Hematopoietic multipotent progenitor cell treated with erythropoietin and hydrocortisone succinate and interleukin-3 and kit ligand, for 17 days (in vitro differentiated cells): ENCODE measurements around the gene ADAMTS3.

Experiments
- DNase-seq: peaks from one replicate; pipeline ENCODE4 v3.0.0-alpha.2; 2015; ENCODE audit warnings: low spot score

Gene ADAMTS3

DNA sequence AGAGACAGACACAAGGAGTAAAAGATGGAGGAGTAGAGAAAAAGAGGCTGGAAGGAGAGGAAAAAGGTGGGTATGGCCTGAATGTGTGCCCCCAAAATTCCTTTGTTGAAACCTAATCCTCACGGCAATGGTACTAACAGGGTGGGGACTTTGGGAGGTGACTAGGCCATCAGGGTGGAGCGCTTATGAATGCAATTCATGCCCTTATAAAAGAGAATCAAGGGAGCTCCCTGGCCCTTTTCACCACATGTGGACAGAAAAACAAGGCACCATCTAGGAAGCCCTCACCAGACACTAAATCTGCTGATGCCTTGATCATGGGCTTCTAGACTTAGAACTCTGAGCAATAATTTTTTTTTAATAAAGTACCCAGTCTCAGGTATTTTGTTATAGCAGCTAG is 282.1 kb downstream of the ADAMTS3 start:
- DNase-seq: no peak

DNA sequence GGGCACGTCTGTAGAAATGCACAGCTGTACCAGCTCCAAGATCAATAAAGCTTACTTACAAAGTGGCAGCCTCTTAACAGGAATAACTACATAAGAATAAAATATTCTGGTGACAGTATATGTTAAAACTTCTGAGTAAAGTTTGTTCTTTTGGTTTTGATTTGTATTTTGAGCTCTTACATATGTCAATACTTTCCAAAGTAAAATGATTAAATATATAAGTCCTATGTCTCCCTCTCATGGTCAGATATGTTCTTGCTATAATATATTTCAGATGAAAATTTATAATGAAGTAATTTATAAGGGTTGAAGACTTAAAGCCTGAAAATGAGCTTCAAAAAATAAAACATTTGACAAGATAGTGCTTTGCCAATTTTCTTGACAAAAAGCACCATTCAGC is 282.8 kb downstream of the ADAMTS3 start:
- DNase-seq: no peak

DNA sequence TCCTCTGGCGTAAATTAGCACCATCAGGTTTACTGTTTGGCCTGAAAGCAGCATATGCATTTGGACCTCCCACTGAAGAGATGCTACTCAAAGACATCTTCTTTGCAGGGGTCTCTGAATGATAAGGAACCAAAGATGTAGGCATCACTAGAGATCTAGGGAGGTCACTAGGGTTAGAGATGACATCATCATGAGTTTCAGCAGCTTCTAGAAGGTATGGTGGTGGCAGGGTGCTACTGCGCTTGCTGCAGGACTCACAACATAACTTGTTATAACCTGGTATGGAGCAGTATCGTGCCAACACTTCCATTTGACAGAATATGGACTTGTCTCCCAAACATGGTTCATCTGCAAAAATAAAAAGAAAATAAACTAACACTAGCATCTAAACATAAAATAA is 285.7 kb downstream of the ADAMTS3 start:
- no peak for DNase-seq

DNA sequence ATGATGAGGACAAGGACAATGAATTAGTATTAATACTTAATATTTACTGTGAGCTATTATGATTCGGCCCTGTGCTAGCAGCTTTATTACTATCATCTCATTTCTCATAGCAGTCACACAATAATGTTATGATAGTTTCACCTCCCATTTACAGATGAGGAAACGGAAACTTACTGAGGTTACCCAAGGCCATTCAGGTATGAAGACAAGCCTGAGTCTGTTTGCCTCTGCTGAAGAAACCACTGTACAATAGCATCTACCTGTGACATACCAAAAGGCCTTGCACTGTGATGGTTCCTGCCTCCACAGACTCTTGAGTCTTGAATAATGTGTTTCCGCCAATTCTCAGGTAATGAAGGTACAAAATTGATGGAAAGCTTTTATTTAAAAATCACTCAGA is 288.8 kb downstream of the ADAMTS3 start:
- no peak for DNase-seq

DNA sequence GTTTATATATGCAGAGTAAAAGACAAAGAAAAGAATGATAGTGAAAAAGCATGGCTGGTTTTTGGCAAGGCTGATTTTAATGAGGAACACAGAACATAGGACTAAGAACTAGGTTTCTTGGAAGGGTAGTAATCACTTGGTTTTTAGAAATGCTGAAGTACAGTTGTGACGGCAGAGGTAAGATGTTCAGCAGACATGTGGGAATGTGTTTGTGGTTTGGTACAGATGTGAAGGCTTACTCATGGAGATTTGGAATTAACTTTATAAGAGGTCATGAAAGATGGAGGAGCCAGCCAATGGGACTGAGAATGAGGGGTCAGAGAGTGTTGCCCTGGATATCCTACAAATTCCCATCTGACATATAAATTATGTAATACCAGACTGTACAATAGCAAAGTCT is 293.6 kb downstream of the ADAMTS3 start:
- no peak for DNase-seq

DNA sequence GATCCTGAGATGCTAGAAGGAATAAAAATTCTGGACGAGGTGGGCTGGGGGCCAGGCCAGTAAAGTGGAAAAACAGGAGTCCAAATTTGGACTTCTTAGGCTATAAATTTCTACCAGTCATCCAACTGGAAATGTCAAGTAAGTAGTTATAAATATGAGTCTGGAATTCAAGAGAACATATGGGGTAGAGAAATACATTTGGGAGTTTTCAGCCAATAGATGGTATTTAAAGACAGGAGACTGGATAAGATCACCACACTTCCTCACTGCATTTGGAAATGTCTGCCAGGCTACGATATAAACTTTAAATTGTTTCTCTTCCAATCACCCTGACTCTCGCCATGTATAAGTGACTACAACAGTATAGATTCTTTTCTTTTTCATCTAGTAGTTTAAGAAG is 294.8 kb downstream of the ADAMTS3 start:
- DNase-seq: no peak

DNA sequence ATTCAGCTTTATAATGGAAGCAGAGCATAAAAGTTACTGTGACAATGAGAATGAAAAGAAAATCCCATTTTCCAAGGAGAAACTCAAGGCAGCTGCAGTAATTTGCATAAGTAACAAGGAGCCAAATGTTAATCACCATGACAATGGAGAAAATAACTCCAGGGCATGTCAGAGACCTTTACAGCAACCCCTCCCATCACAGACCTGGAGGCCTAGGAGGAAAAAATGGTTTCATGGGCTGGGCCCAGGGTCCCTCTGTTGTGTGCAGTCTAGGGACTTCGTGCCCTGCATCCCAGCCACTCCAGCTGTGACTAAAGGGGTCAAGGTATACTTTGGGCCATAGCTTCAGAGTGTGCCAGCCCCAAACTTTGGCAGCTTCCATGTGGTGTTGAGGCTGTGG is 313.8 kb downstream of the ADAMTS3 start:
- DNase-seq: no peak

DNA sequence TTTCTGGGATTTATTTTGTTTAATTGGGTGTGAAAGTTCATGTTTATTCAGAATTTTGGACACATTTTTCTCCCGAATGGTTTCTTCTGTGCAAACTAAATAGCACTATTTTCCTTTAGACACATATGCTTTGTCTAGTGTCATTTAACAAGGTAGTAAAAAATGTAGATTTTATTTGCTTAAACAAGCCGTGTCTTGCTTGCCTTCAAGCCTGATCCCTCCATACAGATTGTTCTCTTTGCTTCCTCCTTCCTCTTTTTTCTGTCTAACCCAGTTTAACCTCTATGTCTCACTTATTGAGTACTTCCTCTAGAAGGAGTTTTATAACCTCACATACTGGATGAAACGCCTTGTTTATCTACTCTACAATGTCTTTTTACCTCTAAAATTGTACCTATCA is 325.4 kb downstream of the ADAMTS3 start:
- DNase-seq: no peak

DNA sequence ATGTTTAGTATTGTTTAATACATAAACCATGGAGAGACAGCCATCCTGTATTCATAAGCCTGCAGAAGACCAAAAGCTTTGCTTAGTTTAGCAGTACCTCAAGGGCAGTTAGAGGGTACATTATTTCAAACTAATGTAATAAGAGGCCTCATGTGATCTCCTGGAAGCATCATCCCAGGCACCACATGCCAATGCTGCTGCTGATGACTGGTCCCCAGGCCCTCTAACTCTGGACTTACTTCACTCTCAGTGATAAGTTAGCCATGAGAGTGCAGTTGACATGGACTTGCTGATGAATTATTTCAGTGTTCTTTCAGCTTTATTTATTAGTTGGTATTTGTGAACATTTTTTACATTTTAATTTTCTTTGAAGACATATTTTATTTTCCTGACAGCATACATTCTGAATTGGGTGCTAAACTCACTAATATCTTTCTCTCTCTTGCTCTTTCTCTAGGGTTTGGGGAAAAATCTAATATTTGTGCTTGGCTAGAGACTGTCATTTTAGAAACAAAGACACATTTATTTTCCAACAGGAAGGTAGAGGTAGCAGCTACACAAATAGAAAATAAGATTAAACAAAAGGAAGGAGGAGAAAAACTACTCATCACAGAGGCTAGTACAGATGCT is 329.4 kb downstream of the ADAMTS3 start:
- no peak for DNase-seq
